Activated naive CD4-positive, alpha-beta T cell treated with anti-CD3 and anti-CD28 coated beads, Interleukin-2, amount 50 U/mL, for 24 hours (primary cell): ENCODE results near the gene C9orf72.

Experiments used
- H3K27ac Mint-ChIP-seq: one replicate; pipeline ENCODE4 v1.8.0; 2021; ENCODE audit warnings: mild to moderate bottlenecking, mixed read lengths
- H3K27me3 Mint-ChIP-seq: one replicate; pipeline ENCODE4 v1.8.0; 2021; ENCODE audit warnings: mixed read lengths
- H3K36me3 Mint-ChIP-seq: one replicate; pipeline ENCODE4 v1.8.0; 2021; ENCODE audit warnings: mixed read lengths
- H3K4me1 Mint-ChIP-seq: one replicate; pipeline ENCODE4 v1.8.0; 2021; ENCODE audit warnings: mixed read lengths
- H3K4me3 Mint-ChIP-seq: one replicate; pipeline ENCODE4 v1.8.0; 2021; ENCODE audit warnings: mild to moderate bottlenecking, mixed read lengths
- H3K9me3 Mint-ChIP-seq: one replicate; pipeline ENCODE4 v1.8.0; 2021; ENCODE audit warnings: mixed read lengths

Gene C9orf72

GRCh38 chr9:27561685-27562084 is 11.6 kb downstream of the C9orf72 start:
- H3K4me3 Mint-ChIP-seq: no peak overlapping the region
- no peak overlapping the region for H3K27ac Mint-ChIP-seq
- no peaks in the 10 kb centered on the region for H3K27me3 Mint-ChIP-seq
- H3K4me1 Mint-ChIP-seq: peaks cover 31% of the 10 kb centered on the region
- no peaks in the 10 kb centered on the region for H3K9me3 Mint-ChIP-seq
- H3K36me3 Mint-ChIP-seq: peaks cover 13% of the 10 kb centered on the region

DNA sequence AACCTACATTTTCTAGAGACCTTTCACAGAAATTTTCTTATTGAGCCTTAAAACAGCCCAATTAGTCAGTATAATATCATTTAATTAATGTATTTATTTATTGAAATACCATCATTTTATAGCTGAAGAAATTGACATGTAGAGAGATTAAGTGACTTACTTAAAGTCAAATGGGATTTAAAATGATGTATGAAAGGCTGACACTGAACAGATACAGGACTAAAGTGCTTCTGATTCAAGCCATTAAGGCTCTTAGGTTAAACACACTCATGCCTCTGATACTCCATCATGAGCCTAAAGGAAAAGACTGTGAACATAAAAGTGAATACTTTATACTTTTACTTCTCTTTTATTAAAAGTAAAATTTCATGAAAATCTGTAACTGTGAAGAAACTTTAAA is 12.8 kb downstream of the C9orf72 start:
- Mint-ChIP-seq H3K27me3 (no peaks in the 10 kb centered on the region), H3K4me3 (no peak overlapping the region), H3K9me3 (no peaks in the 10 kb centered on the region), H3K4me1 (peaks cover 23% of the 10 kb centered on the region), H3K27ac (no peak overlapping the region), H3K36me3 (peaks cover 13% of the 10 kb centered on the region)

DNA sequence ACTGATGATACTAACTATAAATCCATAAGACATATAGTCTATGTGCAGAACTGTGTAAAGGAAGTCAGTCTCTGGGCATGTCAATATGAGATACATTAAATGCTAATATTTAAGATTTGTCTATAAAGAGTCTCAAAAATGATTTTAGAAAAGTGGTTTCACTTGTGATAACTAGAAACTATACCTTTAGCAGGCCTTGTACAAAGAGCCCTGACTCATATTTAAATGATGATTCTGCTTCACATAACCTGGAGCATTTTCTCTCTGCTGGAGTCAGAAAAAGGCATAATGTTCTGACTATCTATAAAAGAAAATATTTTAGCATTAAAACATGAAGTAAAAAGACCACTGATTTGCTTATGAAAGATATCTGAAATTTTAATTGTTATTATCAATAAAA is 15.0 kb downstream of the C9orf72 start:
- no peak overlapping the region for H3K4me3 Mint-ChIP-seq
- H3K36me3 Mint-ChIP-seq: peaks cover 23% of the 10 kb centered on the region
- no peaks in the 10 kb centered on the region for H3K9me3 Mint-ChIP-seq
- H3K27ac Mint-ChIP-seq: no peak overlapping the region
- H3K4me1 Mint-ChIP-seq: peaks cover 5% of the 10 kb centered on the region
- no peaks in the 10 kb centered on the region for H3K27me3 Mint-ChIP-seq

- no peak overlapping the region for H3K4me3 Mint-ChIP-seq
- peaks cover 1% of the 10 kb centered on the region for H3K4me1 Mint-ChIP-seq
- no peak overlapping the region for H3K27ac Mint-ChIP-seq
- peaks cover 25% of the 10 kb centered on the region for H3K36me3 Mint-ChIP-seq
- no peaks in the 10 kb centered on the region for H3K9me3 Mint-ChIP-seq
- no peaks in the 10 kb centered on the region for H3K27me3 Mint-ChIP-seq
Measured at GRCh38 chr9:27556470-27556869, 16.8 kb downstream of the C9orf72 start.

- Mint-ChIP-seq H3K36me3 (peaks cover 23% of the 10 kb centered on the region), H3K4me1 (no peaks in the 10 kb centered on the region), H3K4me3 (no peak overlapping the region), H3K27me3 (no peaks in the 10 kb centered on the region), H3K27ac (no peak overlapping the region), H3K9me3 (no peaks in the 10 kb centered on the region)
Measured at GRCh38 chr9:27554712-27555111, 18.6 kb downstream of the C9orf72 start.

DNA sequence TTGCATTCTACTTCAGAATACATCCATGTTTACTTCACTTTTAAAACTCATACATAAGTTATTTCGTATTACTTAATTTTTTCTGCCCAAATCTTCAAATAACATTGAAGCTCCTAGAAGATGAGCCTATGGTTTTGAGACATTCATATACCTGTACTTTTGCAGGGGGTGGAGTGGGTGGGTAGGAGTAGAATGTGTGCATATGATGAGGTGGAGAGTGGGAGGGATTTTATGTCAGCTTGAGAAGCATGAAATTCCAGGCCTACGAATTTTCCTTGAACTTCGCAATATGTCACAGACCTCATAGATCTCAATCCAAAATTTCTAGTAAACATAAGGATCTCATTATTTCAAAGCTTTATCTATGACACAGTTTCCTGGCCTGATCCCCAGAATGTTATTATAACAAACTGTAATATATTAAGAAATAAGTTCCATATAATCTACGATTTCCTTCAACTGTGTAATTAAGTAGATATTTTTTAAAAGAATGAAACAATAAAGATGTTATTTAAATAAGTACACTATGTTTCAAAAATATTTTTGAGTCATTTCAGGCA is 24.0 kb downstream of the C9orf72 start:
- no peak overlapping the region for H3K4me3 Mint-ChIP-seq
- no peaks in the 10 kb centered on the region for H3K4me1 Mint-ChIP-seq
- H3K36me3 Mint-ChIP-seq: peaks cover 20% of the 10 kb centered on the region
- no peaks in the 10 kb centered on the region for H3K27me3 Mint-ChIP-seq
- H3K27ac Mint-ChIP-seq: no peak overlapping the region
- no peaks in the 10 kb centered on the region for H3K9me3 Mint-ChIP-seq

- no peaks in the 10 kb centered on the region for H3K4me1 Mint-ChIP-seq
- H3K9me3 Mint-ChIP-seq: no peaks in the 10 kb centered on the region
- no peaks in the 10 kb centered on the region for H3K27me3 Mint-ChIP-seq
- no peak overlapping the region for H3K27ac Mint-ChIP-seq
- peaks cover 13% of the 10 kb centered on the region for H3K36me3 Mint-ChIP-seq
- H3K4me3 Mint-ChIP-seq: no peak overlapping the region
Measured at GRCh38 chr9:27548055-27548741, 25.1 kb downstream of the C9orf72 start.

GRCh38 chr9:27545471-27545870 is 27.8 kb downstream of the C9orf72 start:
- H3K9me3 Mint-ChIP-seq: no peaks in the 10 kb centered on the region
- H3K4me3 Mint-ChIP-seq: no peak overlapping the region
- H3K27ac Mint-ChIP-seq: no peak overlapping the region
- H3K27me3 Mint-ChIP-seq: no peaks in the 10 kb centered on the region
- H3K36me3 Mint-ChIP-seq: peaks cover 11% of the 10 kb centered on the region
- H3K4me1 Mint-ChIP-seq: no peaks in the 10 kb centered on the region

DNA sequence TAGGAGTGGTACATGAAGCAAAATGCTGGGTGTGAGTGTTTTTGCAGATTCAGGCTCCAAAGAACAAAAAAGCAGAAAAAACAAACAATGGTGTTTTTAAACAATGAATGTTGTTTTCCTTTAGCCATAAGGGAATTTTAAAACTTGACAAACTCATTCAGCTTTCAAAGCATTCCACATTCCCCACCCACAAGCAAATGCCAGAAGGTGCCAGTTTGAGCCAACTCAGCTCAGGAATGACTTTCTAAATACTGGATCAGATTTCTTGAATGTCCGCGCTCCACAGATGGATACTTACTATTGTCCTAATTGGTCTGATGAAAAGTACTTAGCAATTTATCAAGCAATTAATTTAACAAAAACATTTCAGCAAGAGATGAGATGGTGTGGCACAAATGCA is 30.8 kb downstream of the C9orf72 start:
- Mint-ChIP-seq H3K4me1 (no peaks in the 10 kb centered on the region), H3K27ac (no peak overlapping the region), H3K27me3 (no peaks in the 10 kb centered on the region), H3K36me3 (peaks cover 12% of the 10 kb centered on the region), H3K4me3 (no peak overlapping the region), H3K9me3 (no peaks in the 10 kb centered on the region)

DNA sequence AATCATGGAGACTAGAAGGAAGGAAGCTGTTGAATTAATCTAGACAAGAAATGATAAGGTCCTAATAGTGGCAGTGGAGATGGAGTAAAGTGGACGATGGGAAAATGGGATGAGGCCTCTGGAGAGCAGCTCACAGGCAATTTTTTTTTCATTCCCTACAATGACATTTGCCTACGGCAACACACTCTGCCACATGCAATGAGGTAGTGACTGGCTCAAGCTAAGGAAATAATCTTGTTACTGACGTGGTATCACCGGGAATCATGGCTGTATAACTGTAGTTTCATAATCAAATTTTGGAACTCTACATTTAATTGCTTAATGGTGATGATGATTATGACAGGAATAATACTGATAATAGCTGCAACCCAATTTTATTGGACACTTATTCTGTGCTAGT is 31.5 kb downstream of the C9orf72 start:
- no peak overlapping the region for H3K27ac Mint-ChIP-seq
- no peak overlapping the region for H3K4me3 Mint-ChIP-seq
- H3K36me3 Mint-ChIP-seq: peaks cover 12% of the 10 kb centered on the region
- H3K4me1 Mint-ChIP-seq: no peaks in the 10 kb centered on the region
- no peaks in the 10 kb centered on the region for H3K9me3 Mint-ChIP-seq
- H3K27me3 Mint-ChIP-seq: no peaks in the 10 kb centered on the region

- Mint-ChIP-seq H3K27me3 (no peaks in the 10 kb centered on the region), H3K27ac (no peak overlapping the region), H3K4me1 (no peaks in the 10 kb centered on the region)
Measured at GRCh38 chr9:27540502-27540901, 32.8 kb downstream of the C9orf72 start.

GRCh38 chr9:27539479-27540441 is 33.5 kb downstream of the C9orf72 start:
- Mint-ChIP-seq H3K27ac (no peak overlapping the region), H3K27me3 (no peaks in the 10 kb centered on the region), H3K4me1 (no peaks in the 10 kb centered on the region), H3K4me3 (no peak overlapping the region), H3K36me3 (peaks cover 11% of the 10 kb centered on the region), H3K9me3 (no peaks in the 10 kb centered on the region)

More at GRCh38 chr9:27540502-27540901, 32.8 kb downstream of the C9orf72 start:
- H3K36me3 Mint-ChIP-seq: peaks cover 12% of the 10 kb centered on the region
- no peaks in the 10 kb centered on the region for H3K9me3 Mint-ChIP-seq
- no peak overlapping the region for H3K4me3 Mint-ChIP-seq

DNA sequence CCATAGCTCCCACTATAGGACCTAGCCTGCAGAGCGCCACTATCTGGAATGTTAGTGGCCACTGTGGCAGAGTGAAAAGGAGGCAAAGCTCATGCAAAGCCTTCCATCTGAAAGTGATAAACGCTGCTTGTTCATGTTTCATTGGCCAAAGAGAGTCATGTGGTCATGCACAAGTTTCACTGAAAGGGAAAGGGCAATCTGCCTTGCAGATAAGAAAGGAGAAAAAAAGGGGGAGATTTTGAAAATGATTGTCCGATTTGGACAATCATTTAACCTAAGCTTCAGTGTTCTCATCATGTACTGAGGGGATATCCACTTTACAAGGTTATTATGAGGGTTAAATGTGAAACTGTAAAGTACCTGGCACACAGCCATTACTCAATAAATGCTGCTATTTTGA is 34.6 kb downstream of the C9orf72 start:
- no peak overlapping the region for H3K4me3 Mint-ChIP-seq
- H3K36me3 Mint-ChIP-seq: peaks cover 7% of the 10 kb centered on the region
- no peaks in the 10 kb centered on the region for H3K27me3 Mint-ChIP-seq
- no peaks in the 10 kb centered on the region for H3K9me3 Mint-ChIP-seq
- H3K4me1 Mint-ChIP-seq: no peaks in the 10 kb centered on the region
- peak overlapping the region; percentile 71 for H3K27ac Mint-ChIP-seq

DNA sequence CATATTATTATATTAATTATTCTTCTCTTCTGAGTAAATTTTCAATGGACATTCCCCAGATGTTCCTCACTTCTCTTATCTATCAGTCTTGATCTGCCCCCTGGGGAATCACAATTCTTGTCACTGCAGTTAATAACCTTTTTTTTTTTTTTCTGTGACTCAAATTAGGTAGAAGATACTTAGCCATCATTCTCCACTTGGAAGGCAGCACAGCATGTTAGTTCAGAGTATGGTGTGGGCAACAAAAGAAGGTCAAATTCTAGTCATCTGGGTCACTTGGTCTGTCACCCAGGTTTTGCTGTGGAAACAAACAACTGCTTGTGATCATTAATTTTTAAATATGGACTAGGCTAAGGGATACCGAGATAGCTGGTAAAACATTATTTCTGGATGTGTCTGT is 35.5 kb downstream of the C9orf72 start:
- Mint-ChIP-seq H3K4me1 (no peaks in the 10 kb centered on the region), H3K4me3 (no peak overlapping the region), H3K9me3 (no peaks in the 10 kb centered on the region), H3K27me3 (no peaks in the 10 kb centered on the region), H3K27ac (no peak overlapping the region), H3K36me3 (peaks cover 5% of the 10 kb centered on the region)

DNA sequence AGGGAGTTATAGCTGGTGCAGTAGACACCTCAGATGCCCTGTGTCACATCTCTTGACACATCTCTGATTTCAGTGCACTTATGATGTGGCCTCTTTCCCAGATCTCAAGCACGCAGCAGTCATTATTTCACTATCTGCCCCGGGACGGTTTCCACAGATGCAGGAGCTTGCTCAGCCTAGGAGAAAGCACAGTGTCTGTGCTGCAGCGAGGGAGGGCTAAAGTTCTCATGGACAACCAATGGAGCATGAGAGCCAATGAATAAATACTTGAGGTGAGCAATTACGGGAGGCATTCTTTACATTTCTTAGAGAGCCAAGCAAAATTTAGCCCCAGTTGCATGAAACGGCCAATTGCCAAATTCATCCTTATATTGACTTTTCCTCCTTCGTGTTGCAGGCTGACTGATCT is 36.2 kb downstream of the C9orf72 start:
- Mint-ChIP-seq H3K4me3 (no peak overlapping the region), H3K27ac (no peak overlapping the region), H3K4me1 (no peaks in the 10 kb centered on the region), H3K36me3 (peaks cover 3% of the 10 kb centered on the region), H3K9me3 (no peaks in the 10 kb centered on the region), H3K27me3 (no peaks in the 10 kb centered on the region)

DNA sequence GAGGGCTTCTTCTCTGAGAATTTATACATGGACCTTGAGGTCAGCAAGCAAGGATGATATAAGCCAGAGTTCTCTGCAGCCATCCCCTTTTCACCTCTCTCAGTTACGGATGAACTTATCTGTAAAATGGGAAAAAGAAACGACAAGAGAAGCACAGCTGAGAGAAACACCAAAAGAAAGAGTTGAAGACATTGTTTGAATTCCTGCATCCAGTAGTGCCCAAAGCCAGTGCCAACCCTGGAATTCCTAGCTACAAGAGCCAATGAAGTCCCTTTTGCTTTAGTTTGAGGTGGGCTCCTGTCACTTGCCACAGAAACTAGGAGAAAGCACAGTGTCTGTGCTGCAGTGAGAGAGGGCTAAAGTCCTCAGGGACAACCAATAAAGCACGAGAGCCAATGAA is 37.1 kb downstream of the C9orf72 start:
- H3K4me1 Mint-ChIP-seq: no peaks in the 10 kb centered on the region
- H3K27me3 Mint-ChIP-seq: no peaks in the 10 kb centered on the region
- no peak overlapping the region for H3K27ac Mint-ChIP-seq
- no peaks in the 10 kb centered on the region for H3K9me3 Mint-ChIP-seq
- H3K36me3 Mint-ChIP-seq: peaks cover 3% of the 10 kb centered on the region
- no peak overlapping the region for H3K4me3 Mint-ChIP-seq
